Esophagus muscularis mucosa (tissue), 3 donors: ENCODE measurements around the gene CCNK.

Source experiments
- CTCF ChIP-seq, 3 experiments: fragments of 200-600 bp in 2 of 3; fragments of 450-650 bp in 1 of 3; sonication (generic) in 2 of 3; IDR thresholded peaks; one replicate each; pipeline ENCODE4 v1.5.1; 2017 to 2019; ENCODE audit warnings: antibody characterized with exemption in 3 of 3, mild to moderate bottlenecking in 2 of 3, moderate library complexity in 1 of 3
- POLR2A ChIP-seq: fragments of 450-650 bp; IDR thresholded peaks from one replicate; pipeline ENCODE4 v1.6.1; 2017; ENCODE audit warnings: antibody characterized with exemption, moderate library complexity, mild to moderate bottlenecking, low read depth

- TF ChIP-seq POLR2A (no peak), CTCF (IDR thresholded peaks at IDR 0.05) (peak; percentile 42 to 49 (median 47))
Measured at GRCh38 chr14:99524804-99525698, 43.8 kb downstream of the CCNK start.
